GM12878 (cell line): ENCODE data around the gene PALLD.

Source experiments
- BRCA1 ChIP-seq: IDR thresholded peaks from 2 replicates; pipeline ENCODE4 v1.6.1; 2011; ENCODE audit warnings: low read depth, low read length, improper control_type of control experiment
- CTCF ChIP-seq, 3 experiments: IDR thresholded peaks in 2 of 3; conservative IDR thresholded peaks in 1 of 3; 2 replicates each; pipeline ENCODE4 v1.5.1; 2011; ENCODE audit warnings: low read depth in 3 of 3, low read length in 3 of 3, mild to moderate bottlenecking in 3 of 3, control low read depth in 2 of 3, moderate library complexity in 2 of 3, inconsistent platforms in 1 of 3, mixed read lengths in 1 of 3; ENCODE audit not compliant: control insufficient read depth in 2 of 3, insufficient read depth in 1 of 3; ENCODE audit errors: extremely low read depth in 1 of 3
- EP300 ChIP-seq, 2 experiments: fragments of 150-350 bp in 1 of 2; IDR thresholded peaks; 2 replicates each; pipeline ENCODE4 v1.6.1; 2011 to 2012; ENCODE audit warnings: low read depth in 2 of 2, low read length in 2 of 2, borderline replicate concordance in 1 of 2, improper control_type of control experiment in 1 of 2, inconsistent platforms in 1 of 2; ENCODE audit not compliant: control insufficient read depth in 1 of 2
- EZH2 ChIP-seq: IDR thresholded peaks from 2 replicates; pipeline ENCODE4 v1.6.1; 2012; ENCODE audit warnings: low read depth, mild to moderate bottlenecking, control low read depth, inconsistent platforms, low read length, borderline replicate concordance; ENCODE audit not compliant: control insufficient read depth
- JUND ChIP-seq: IDR thresholded peaks from 2 replicates; pipeline ENCODE4 v1.6.1; 2012; ENCODE audit warnings: low read depth, mild to moderate bottlenecking, low read length, improper control_type of control experiment, moderate library complexity
- KAT2A ChIP-seq: conservative IDR thresholded peaks from 2 replicates; pipeline ENCODE4 v1.6.1; 2011; ENCODE audit warnings: low read depth, low read length; ENCODE audit not compliant: control insufficient read depth
- MXI1 ChIP-seq: fragments of 150-350 bp; IDR thresholded peaks from 2 replicates; pipeline ENCODE4 v1.6.1; 2011; ENCODE audit warnings: low read depth, mild to moderate bottlenecking, inconsistent platforms, low read length, improper control_type of control experiment
- NRF1 ChIP-seq: conservative IDR thresholded peaks from 2 replicates; pipeline ENCODE4 v1.6.1; 2011; ENCODE audit warnings: mild to moderate bottlenecking, low read depth, low read length, improper control_type of control experiment
- POLR2AphosphoS5 ChIP-seq: IDR thresholded peaks from 2 replicates; pipeline ENCODE4 v1.6.1; 2011; ENCODE audit warnings: mild to moderate bottlenecking, low read length, inconsistent platforms
- RAD21 ChIP-seq: IDR thresholded peaks from 2 replicates; pipeline ENCODE4 v1.6.1; 2011; ENCODE audit warnings: mild to moderate bottlenecking, low read depth, low read length, moderate library complexity; ENCODE audit not compliant: insufficient read depth
- RFX5 ChIP-seq: IDR thresholded peaks from 2 replicates; pipeline ENCODE4 v1.6.1; 2011; ENCODE audit warnings: low read depth, low read length, improper control_type of control experiment
- USF2 ChIP-seq: IDR thresholded peaks from 2 replicates; pipeline ENCODE4 v1.6.1; 2011; ENCODE audit warnings: low read depth, low read length, improper control_type of control experiment, borderline replicate concordance

- TF ChIP-seq JUND (no peak), MXI1 (no peak), RAD21 (no peak), EP300 (IDR thresholded peaks at IDR 0.05; ENCODE audit: borderline replicate concordance in 1 of 2, control insufficient read depth in 1 of 2, low read depth in 2 of 2, low read length in 2 of 2) (no peak), EZH2 (no peak), CTCF (IDR thresholded peaks at IDR 0.05 in 2 of 3, conservative IDR thresholded peaks at IDR 0.05 in 1 of 3; ENCODE audit: control insufficient read depth in 2 of 3, extremely low read depth in 1 of 3, insufficient read depth in 1 of 3, low read depth in 3 of 3, low read length in 3 of 3) (no peak), RFX5 (no peak), POLR2AphosphoS5 (no peak), BRCA1 (no peak), KAT2A (no peak), USF2 (no peak), NRF1 (no peak)
Observed at GRCh38 chr4:168868802-168869201, 371.9 kb downstream of the PALLD start.
